Liver (tissue), 9 donors: ENCODE measurements around the gene SEMA5A. TPM values are rescaled to one million over a fixed set of nuclear protein-coding genes. Genes with fewer than 3 reads are reported as not detected.

Source experiments
- DNase-seq: peaks from one replicate; pipeline ENCODE4 v3.0.0-alpha.2; 2017; ENCODE audit warnings: low spot score
- H3K27ac ChIP-seq, 2 donors: one replicate each; pipeline ENCODE4 v1.7.0; 2013; ENCODE audit warnings: inconsistent platforms in 2 of 2, low read length in 2 of 2, control low read depth in 1 of 2, low read depth in 1 of 2, mild to moderate bottlenecking in 1 of 2
- H3K27me3 ChIP-seq, 4 donors: one replicate each; pipeline versions ENCODE4 v1.6.1 to v1.7.0; 2013; ENCODE audit warnings: low read length in 3 of 4, inconsistent platforms in 1 of 4, mild to moderate bottlenecking in 1 of 4, moderate library complexity in 1 of 4; ENCODE audit not compliant: control insufficient read depth in 4 of 4, insufficient read depth in 4 of 4
- H3K36me3 ChIP-seq, 4 donors: one replicate each; pipeline versions ENCODE4 v1.6.1 to v1.7.0; 2013; ENCODE audit warnings: low read length in 3 of 4, mild to moderate bottlenecking in 3 of 4, low read depth in 1 of 4, moderate library complexity in 1 of 4; ENCODE audit not compliant: control insufficient read depth in 4 of 4, insufficient read depth in 3 of 4
- H3K4me1 ChIP-seq, 4 donors: one replicate each; pipeline versions ENCODE4 v1.6.1 to v1.7.0; 2013; ENCODE audit warnings: low read length in 3 of 4, mild to moderate bottlenecking in 3 of 4, moderate library complexity in 1 of 4; ENCODE audit not compliant: control insufficient read depth in 4 of 4, insufficient read depth in 4 of 4
- H3K4me3 ChIP-seq, 3 donors: one replicate each; pipeline versions ENCODE4 v1.6.1 to v1.7.0; 2013; ENCODE audit warnings: low read length in 3 of 3, control low read depth in 1 of 3, low read depth in 1 of 3, mild to moderate bottlenecking in 1 of 3
- H3K9ac ChIP-seq, 2 donors: one replicate each; pipeline ENCODE4 v1.7.0; 2013; ENCODE audit warnings: low read length in 2 of 2, mild to moderate bottlenecking in 2 of 2, moderate library complexity in 2 of 2, control low read depth in 1 of 2, low read depth in 1 of 2
- H3K9me3 ChIP-seq, 4 donors: one replicate each; pipeline versions ENCODE4 v1.6.1 to v1.7.0; 2013; ENCODE audit warnings: low read length in 3 of 4; ENCODE audit not compliant: control insufficient read depth in 4 of 4
- EGR1 ChIP-seq, 2 donors: IDR thresholded peaks; 2 replicates each; pipeline ENCODE4 v1.6.1; 2016 to 2018; ENCODE audit warnings: antibody characterized with exemption in 2 of 2, low read depth in 2 of 2
- FOXA1 ChIP-seq: IDR thresholded peaks from 2 replicates; pipeline ENCODE4 v1.6.1; 2016; ENCODE audit warnings: antibody characterized with exemption
- FOXA2 ChIP-seq: IDR thresholded peaks from 2 replicates; pipeline ENCODE4 v1.6.1; 2016; ENCODE audit warnings: antibody characterized with exemption
- GABPA ChIP-seq, 2 donors: IDR thresholded peaks in 1 of 2; conservative IDR thresholded peaks in 1 of 2; 2 replicates each; pipeline ENCODE4 v1.6.1; 2016; ENCODE audit warnings: antibody characterized with exemption in 2 of 2, mild to moderate bottlenecking in 1 of 2, moderate library complexity in 1 of 2
- HNF4A ChIP-seq, 2 donors: conservative IDR thresholded peaks; 2 replicates each; pipeline ENCODE4 v1.6.1; 2016; ENCODE audit warnings: antibody characterized with exemption in 2 of 2, mild to moderate bottlenecking in 2 of 2
- NR2F2 ChIP-seq: IDR thresholded peaks from 2 replicates; pipeline ENCODE4 v1.6.1; 2016; ENCODE audit warnings: antibody characterized with exemption
- RAD21 ChIP-seq, 2 donors: IDR thresholded peaks; 2 replicates each; pipeline ENCODE4 v1.6.1; 2016; ENCODE audit warnings: antibody characterized with exemption in 2 of 2, mild to moderate bottlenecking in 2 of 2
- REST ChIP-seq: IDR thresholded peaks from 2 replicates; pipeline ENCODE4 v1.6.1; 2016; ENCODE audit warnings: antibody characterized with exemption, mild to moderate bottlenecking
- RXRA ChIP-seq, 2 donors: IDR thresholded peaks; 2 replicates each; pipeline ENCODE4 v1.6.1; 2017 to 2018; ENCODE audit warnings: antibody characterized with exemption in 2 of 2, mild to moderate bottlenecking in 1 of 2
- SP1 ChIP-seq: IDR thresholded peaks from 2 replicates; pipeline ENCODE4 v1.6.1; 2018; ENCODE audit warnings: antibody characterized with exemption, mild to moderate bottlenecking
- TAF1 ChIP-seq: conservative IDR thresholded peaks from 2 replicates; pipeline ENCODE4 v1.6.1; 2016; ENCODE audit warnings: antibody characterized with exemption, mild to moderate bottlenecking
- YY1 ChIP-seq: IDR thresholded peaks from 2 replicates; pipeline ENCODE4 v1.6.1; 2016; ENCODE audit warnings: antibody characterized with exemption, mild to moderate bottlenecking
- WGBS: extraction: QIAGEN DNeasy Blood & Tissue Kit; methylation state at CpG from one replicate; pipeline ENCODE4 v1.1.7; 2013; 5-methylcytosine and 5-hydroxymethylcytosine counted together
- polyA plus RNA-seq, 2 donors: library from polyadenylated mRNA; stranded (reverse) in 1 of 2; unstranded in 1 of 2; fragments of 200-250 nt in 1 of 2; fragments of >200 nt in 1 of 2; fragmentation: Nextera tagmentation in 1 of 2; extraction: Ambion mirVana in 1 of 2; gene quantifications; one replicate each; pipeline versions ENCODE4 v1.2.1 to v1.2.3, GENCODE V29; 2013 to 2015
- total RNA-seq, 2 donors: library from RNA; depleted of rRNA; stranded (reverse); fragments of >200 nt; gene quantifications; one replicate each; pipeline ENCODE4 v1.2.3, GENCODE V29; 2014
- TF ChIP-seq, protein P1 (sequence below): IDR thresholded peaks from 2 replicates; pipeline ENCODE4 v1.6.1; 2016; ENCODE audit warnings: antibody characterized with exemption
- TF ChIP-seq, protein P2 (sequence below): IDR thresholded peaks from 2 replicates; pipeline ENCODE4 v1.6.1; 2016; ENCODE audit warnings: antibody characterized with exemption
- TF ChIP-seq, protein P3 (sequence below): IDR thresholded peaks from 2 replicates; pipeline ENCODE4 v1.6.1; 2016; ENCODE audit warnings: antibody characterized with exemption
- donor health status: healthy.
- donor health status: healthy.
- donor health status: healthy.
- donor health status: healthy.
- donor health status: healthy.

Gene SEMA5A
- total and polyA plus RNA-seq, 4 donors = 1.1 to 5.8 (median 3.2) TPM

- Histone ChIP-seq H3K9me3 (no peaks in the 10 kb centered on the region), H3K4me3 (no peak overlapping the region), H3K27ac (no peak overlapping the region), H3K4me1 (peaks cover 0 to 13% (median 3%) of the 10 kb centered on the region in 4 donors), H3K9ac (no peak overlapping the region), H3K36me3 (no peaks in the 10 kb centered on the region), H3K27me3 (no peaks in the 10 kb centered on the region)
- no peak for DNase-seq
- 75% methylated on average over 1 of the region's 1 CpG for WGBS
- TF ChIP-seq REST (no peak), SP1 (no peak), NR2F2 (no peak), GABPA (IDR thresholded peaks at IDR 0.05 in 1 of 2, conservative IDR thresholded peaks at IDR 0.05 in 1 of 2) (no peak)
- TF ChIP-seq, protein P1, sequence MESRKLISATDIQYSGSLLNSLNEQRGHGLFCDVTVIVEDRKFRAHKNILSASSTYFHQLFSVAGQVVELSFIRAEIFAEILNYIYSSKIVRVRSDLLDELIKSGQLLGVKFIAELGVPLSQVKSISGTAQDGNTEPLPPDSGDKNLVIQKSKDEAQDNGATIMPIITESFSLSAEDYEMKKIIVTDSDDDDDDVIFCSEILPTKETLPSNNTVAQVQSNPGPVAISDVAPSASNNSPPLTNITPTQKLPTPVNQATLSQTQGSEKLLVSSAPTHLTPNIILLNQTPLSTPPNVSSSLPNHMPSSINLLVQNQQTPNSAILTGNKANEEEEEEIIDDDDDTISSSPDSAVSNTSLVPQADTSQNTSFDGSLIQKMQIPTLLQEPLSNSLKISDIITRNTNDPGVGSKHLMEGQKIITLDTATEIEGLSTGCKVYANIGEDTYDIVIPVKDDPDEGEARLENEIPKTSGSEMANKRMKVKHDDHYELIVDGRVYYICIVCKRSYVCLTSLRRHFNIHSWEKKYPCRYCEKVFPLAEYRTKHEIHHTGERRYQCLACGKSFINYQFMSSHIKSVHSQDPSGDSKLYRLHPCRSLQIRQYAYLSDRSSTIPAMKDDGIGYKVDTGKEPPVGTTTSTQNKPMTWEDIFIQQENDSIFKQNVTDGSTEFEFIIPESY = no peak
Observed at GRCh38 chr5:9390113-9390512, 155.8 kb downstream of the SEMA5A start.

GRCh38 chr5:9388941-9389674 is 156.8 kb downstream of the SEMA5A start:
- no peaks in the 10 kb centered on the region for H3K27me3 ChIP-seq
- no peak overlapping the region for H3K9ac ChIP-seq
- no peak for TF ChIP-seq YY1
- no peak for TF ChIP-seq REST
- peak in 1 of 2 donors; percentile 17 for TF ChIP-seq RAD21 (IDR thresholded peaks at IDR 0.05)
- peak; percentile 21 to 62 for TF ChIP-seq HNF4A (conservative IDR thresholded peaks at IDR 0.05)
- TF ChIP-seq TAF1 = no peak
- TF ChIP-seq EGR1 (IDR thresholded peaks at IDR 0.05; ENCODE audit: low read depth in 2 of 2) = peak in 1 of 2 donors; percentile 40
- TF ChIP-seq RXRA (IDR thresholded peaks at IDR 0.05) = peak; percentile 78 to 86
- peak; percentile 86 for TF ChIP-seq NR2F2
- no peak for TF ChIP-seq FOXA2
- TF ChIP-seq, protein P2, sequence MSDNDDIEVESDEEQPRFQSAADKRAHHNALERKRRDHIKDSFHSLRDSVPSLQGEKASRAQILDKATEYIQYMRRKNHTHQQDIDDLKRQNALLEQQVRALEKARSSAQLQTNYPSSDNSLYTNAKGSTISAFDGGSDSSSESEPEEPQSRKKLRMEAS = peak; percentile 69
- TF ChIP-seq SP1 = peak; percentile 53
- TF ChIP-seq, protein P3, sequence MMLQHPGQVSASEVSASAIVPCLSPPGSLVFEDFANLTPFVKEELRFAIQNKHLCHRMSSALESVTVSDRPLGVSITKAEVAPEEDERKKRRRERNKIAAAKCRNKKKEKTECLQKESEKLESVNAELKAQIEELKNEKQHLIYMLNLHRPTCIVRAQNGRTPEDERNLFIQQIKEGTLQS = peak; percentile 20
- no peak for TF ChIP-seq FOXA1
- H3K4me3 ChIP-seq = no peak overlapping the region
- no peak for DNase-seq
- peaks cover 0 to 13% (median 3%) of the 10 kb centered on the region in 4 donors for H3K4me1 ChIP-seq
- H3K27ac ChIP-seq = peak overlapping the region; percentile 23 to 48
- no peaks in the 10 kb centered on the region for H3K36me3 ChIP-seq
- 49% methylated on average over 5 of the region's 5 CpGs for WGBS
- H3K9me3 ChIP-seq = no peaks in the 10 kb centered on the region
